Lung (tissue), 12 donors: ENCODE data around the gene MYO3B. TPM values are rescaled to one million over a fixed set of nuclear protein-coding genes. Genes with fewer than 3 reads are reported as not detected.

Source experiments
- ATAC-seq: fragments of 200-7000 bp; cut with Tn5 transposase; one replicate; pipeline ENCODE4 v1.9.1; 2020; ENCODE audit warnings: moderate number of reproducible peaks; ENCODE audit not compliant: insufficient read depth, low FRiP score
- DNase-seq, 3 donors: peaks; one replicate each; pipeline ENCODE4 v3.0.0-alpha.2; 2013 to 2017
- H3K27ac ChIP-seq, 2 donors: one replicate each; pipeline ENCODE4 v1.5.1; 2013; ENCODE audit warnings: mild to moderate bottlenecking in 2 of 2, moderate library complexity in 2 of 2, control low read depth in 1 of 2, inconsistent platforms in 1 of 2, low read depth in 1 of 2, low read length in 1 of 2
- H3K27me3 ChIP-seq, 3 donors: one replicate each; pipeline ENCODE4 v1.5.1; 2013; ENCODE audit warnings: low read length in 2 of 3; ENCODE audit not compliant: control insufficient read depth in 3 of 3, insufficient read depth in 3 of 3
- H3K36me3 ChIP-seq, 4 donors: one replicate each; pipeline ENCODE4 v1.5.1; 2013; ENCODE audit warnings: low read length in 4 of 4, mild to moderate bottlenecking in 1 of 4, moderate library complexity in 1 of 4; ENCODE audit not compliant: control insufficient read depth in 4 of 4, insufficient read depth in 4 of 4
- H3K4me1 ChIP-seq, 5 donors: one replicate each; pipeline ENCODE4 v1.5.1; 2013; ENCODE audit warnings: low read length in 5 of 5, mild to moderate bottlenecking in 2 of 5, moderate library complexity in 1 of 5; ENCODE audit not compliant: control insufficient read depth in 5 of 5, insufficient read depth in 5 of 5
- H3K4me3 ChIP-seq: one replicate; pipeline ENCODE4 v1.5.1; 2013; ENCODE audit warnings: mild to moderate bottlenecking, control low read depth, moderate library complexity
- H3K9ac ChIP-seq, 2 donors: one replicate each; pipeline ENCODE4 v1.5.1; 2013; ENCODE audit warnings: low read length in 2 of 2, control low read depth in 1 of 2; ENCODE audit not compliant: insufficient read depth in 1 of 2
- H3K9me3 ChIP-seq, 4 donors: one replicate each; pipeline ENCODE4 v1.5.1; 2013; ENCODE audit warnings: low read length in 3 of 4, mild to moderate bottlenecking in 1 of 4, moderate library complexity in 1 of 4; ENCODE audit not compliant: control insufficient read depth in 4 of 4, insufficient read depth in 3 of 4
- WGBS, 2 donors: extraction: QIAGEN DNeasy Blood & Tissue Kit; methylation state at CpG; one replicate each; pipeline ENCODE4 v1.1.7; 2013; 5-methylcytosine and 5-hydroxymethylcytosine counted together
- polyA plus RNA-seq, 2 donors: library from polyadenylated mRNA; stranded (reverse); fragments of 200-250 nt; gene quantifications; one replicate each; pipeline ENCODE4 v1.2.1, GENCODE V29; 2013
- total RNA-seq, 2 donors: library from RNA; depleted of rRNA in 1 of 2; stranded (reverse); fragments of >200 nt in 1 of 2; gene quantifications; one replicate each; pipeline ENCODE4 v1.2.1, GENCODE V29; 2014 to 2021
- TF ChIP-seq, protein P1 (sequence below): IDR thresholded peaks from 2 replicates; pipeline ENCODE4 v1.5.1; 2012; ENCODE audit warnings: mild to moderate bottlenecking; ENCODE audit errors: control extremely low read depth, extremely low read depth
- donor health status: control.
- donor health status: control.
- donor health status: Bipolar disorder and iron deficiency.
- donor health status: healthy.
- donor health status: DM: yes; HTN: yes; CAD: no.

MYO3B gene
- total and polyA plus RNA-seq, 4 donors = 0.03 to 0.82 (median 0.05) TPM; not detected in 1

DNA sequence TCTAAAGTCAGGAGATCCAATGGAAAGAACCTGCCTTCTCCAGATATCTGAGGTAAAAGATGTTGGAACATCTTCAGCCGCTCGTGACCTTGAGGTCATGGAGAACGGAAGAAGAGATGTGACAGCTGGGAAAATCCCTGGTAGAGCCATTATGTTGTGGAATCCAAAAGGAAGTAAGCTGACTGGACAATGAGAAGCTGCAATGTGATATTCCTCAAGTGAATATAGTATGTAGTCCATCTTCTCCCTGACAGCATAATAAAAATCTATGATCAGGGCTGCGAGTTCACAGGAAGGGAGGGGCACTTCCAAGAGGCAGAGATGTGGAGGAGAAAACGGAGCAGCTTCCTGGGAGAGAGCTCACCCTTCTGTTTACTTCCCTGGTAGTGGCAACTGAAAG, 336.2 kb downstream of the MYO3B start:
- H3K27me3 ChIP-seq = no peaks in the 10 kb centered on the region
- WGBS, 2 donors = 46 to 79% methylated on average over 5 of the region's 5 CpGs
- DNase-seq (no peak), ATAC-seq (no peak)
- no peak overlapping the region for H3K27ac ChIP-seq
- H3K36me3 ChIP-seq = no peaks in the 10 kb centered on the region
- no peaks in the 10 kb centered on the region for H3K9me3 ChIP-seq
- H3K4me1 ChIP-seq = no peaks in the 10 kb centered on the region
- H3K9ac ChIP-seq = no peak overlapping the region
- TF ChIP-seq, protein P1, sequence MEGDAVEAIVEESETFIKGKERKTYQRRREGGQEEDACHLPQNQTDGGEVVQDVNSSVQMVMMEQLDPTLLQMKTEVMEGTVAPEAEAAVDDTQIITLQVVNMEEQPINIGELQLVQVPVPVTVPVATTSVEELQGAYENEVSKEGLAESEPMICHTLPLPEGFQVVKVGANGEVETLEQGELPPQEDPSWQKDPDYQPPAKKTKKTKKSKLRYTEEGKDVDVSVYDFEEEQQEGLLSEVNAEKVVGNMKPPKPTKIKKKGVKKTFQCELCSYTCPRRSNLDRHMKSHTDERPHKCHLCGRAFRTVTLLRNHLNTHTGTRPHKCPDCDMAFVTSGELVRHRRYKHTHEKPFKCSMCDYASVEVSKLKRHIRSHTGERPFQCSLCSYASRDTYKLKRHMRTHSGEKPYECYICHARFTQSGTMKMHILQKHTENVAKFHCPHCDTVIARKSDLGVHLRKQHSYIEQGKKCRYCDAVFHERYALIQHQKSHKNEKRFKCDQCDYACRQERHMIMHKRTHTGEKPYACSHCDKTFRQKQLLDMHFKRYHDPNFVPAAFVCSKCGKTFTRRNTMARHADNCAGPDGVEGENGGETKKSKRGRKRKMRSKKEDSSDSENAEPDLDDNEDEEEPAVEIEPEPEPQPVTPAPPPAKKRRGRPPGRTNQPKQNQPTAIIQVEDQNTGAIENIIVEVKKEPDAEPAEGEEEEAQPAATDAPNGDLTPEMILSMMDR = no peak
- no peak overlapping the region for H3K4me3 ChIP-seq

GRCh38 chr2:170517538-170517937, 339.6 kb downstream of the MYO3B start:
- ATAC-seq (no peak), DNase-seq (no peak)
- TF ChIP-seq, protein P1 = no peak
- Histone ChIP-seq H3K27ac (no peak overlapping the region), H3K4me1 (no peaks in the 10 kb centered on the region), H3K9ac (no peak overlapping the region), H3K4me3 (no peak overlapping the region), H3K9me3 (no peaks in the 10 kb centered on the region), H3K36me3 (no peaks in the 10 kb centered on the region), H3K27me3 (no peaks in the 10 kb centered on the region)
- 13 to 65% methylated on average over 1 of the region's 1 CpG for WGBS, 2 donors

DNA sequence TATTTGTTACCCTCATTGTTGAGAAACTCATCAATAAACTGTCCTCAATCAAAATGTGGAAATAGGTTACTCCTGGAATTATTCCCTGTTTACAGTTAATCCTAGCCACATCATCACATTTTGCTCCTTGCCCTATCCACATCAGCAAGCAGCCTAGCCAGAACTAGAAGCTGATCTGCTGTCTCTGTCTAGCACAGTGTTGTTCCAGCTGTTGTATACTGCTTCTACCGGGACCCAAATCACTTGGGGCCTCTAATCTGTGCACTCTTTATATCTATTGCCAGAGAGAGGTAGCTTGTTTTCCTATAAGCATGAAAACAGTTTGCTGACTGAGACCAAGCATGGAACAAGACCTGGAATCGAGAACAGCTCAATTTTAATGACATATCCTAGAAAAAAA, 341.0 kb downstream of the MYO3B start:
- H3K4me3 ChIP-seq = no peak overlapping the region

GRCh38 chr2:170521299-170521698, 343.4 kb downstream of the MYO3B start:
- H3K9me3 ChIP-seq = no peaks in the 10 kb centered on the region
- H3K36me3 ChIP-seq = no peaks in the 10 kb centered on the region
- 91 to 94% methylated on average over 2 of the region's 2 CpGs for WGBS, 2 donors
- TF ChIP-seq, protein P1 = no peak
- H3K27ac ChIP-seq = no peak overlapping the region
- H3K4me3 ChIP-seq = no peak overlapping the region
- DNase-seq (no peak), ATAC-seq (no peak)
- H3K27me3 ChIP-seq = no peaks in the 10 kb centered on the region
- no peak overlapping the region for H3K9ac ChIP-seq
- no peaks in the 10 kb centered on the region for H3K4me1 ChIP-seq

More for the DNA sequence above, 341.0 kb downstream of the MYO3B start:
- Histone ChIP-seq H3K9me3 (no peaks in the 10 kb centered on the region), H3K36me3 (no peaks in the 10 kb centered on the region), H3K9ac (no peak overlapping the region), H3K27ac (no peak overlapping the region), H3K27me3 (no peaks in the 10 kb centered on the region), H3K4me1 (no peaks in the 10 kb centered on the region)
- WGBS, 2 donors = 86 to 87% methylated on average over 2 of the region's 2 CpGs
- ATAC-seq (no peak), DNase-seq (no peak)
- TF ChIP-seq, protein P1 = no peak
